RWPE2 (cell line): ENCODE data around the gene NSMCE1.

Experiments used
- ATAC-seq: fragments of 200-7000 bp; cut with Tn5 transposase; 3 replicates; pipeline ENCODE4 v1.9.1; 2021; ENCODE audit warnings: low read depth
- DNase-seq: peaks from one replicate; pipeline ENCODE4 v3.0.0-alpha.2; 2020; ENCODE audit warnings: low spot score
- H3K27ac ChIP-seq: fragments of 450-650 bp; 2 replicates; pipeline ENCODE4 v1.5.1; 2017; ENCODE audit warnings: mild to moderate bottlenecking; ENCODE audit not compliant: poor library complexity, severe bottlenecking
- H3K27me3 ChIP-seq: fragments of 250-450 bp; sonication (Bioruptor Pico); 2 replicates; pipeline ENCODE4 v1.5.1; 2021; ENCODE audit warnings: mild to moderate bottlenecking, moderate library complexity; ENCODE audit not compliant: insufficient read depth, poor library complexity, severe bottlenecking
- H3K36me3 ChIP-seq: fragments of 250-450 bp; sonication (Bioruptor Pico); 2 replicates; pipeline ENCODE4 v1.5.1; 2020; ENCODE audit warnings: low read depth, mild to moderate bottlenecking, moderate library complexity
- H3K4me1 ChIP-seq: fragments of 250-450 bp; sonication (Bioruptor Pico); 2 replicates; pipeline ENCODE4 v1.5.1; 2021; ENCODE audit warnings: mild to moderate bottlenecking, moderate library complexity; ENCODE audit not compliant: insufficient read depth, poor library complexity, severe bottlenecking
- H3K4me3 ChIP-seq: fragments of 250-450 bp; sonication (Bioruptor Pico); 2 replicates; pipeline ENCODE4 v1.5.1; 2021; ENCODE audit warnings: mild to moderate bottlenecking, moderate library complexity; ENCODE audit not compliant: severe bottlenecking
- H3K9me3 ChIP-seq: fragments of 250-450 bp; sonication (Bioruptor Pico); 2 replicates; pipeline ENCODE4 v1.5.1; 2021; ENCODE audit warnings: mild to moderate bottlenecking, moderate library complexity; ENCODE audit not compliant: severe bottlenecking
- CTCF ChIP-seq: fragments of 450-650 bp; IDR thresholded peaks from one replicate; pipeline ENCODE4 v1.5.1; 2017; ENCODE audit warnings: mild to moderate bottlenecking, moderate library complexity; ENCODE audit not compliant: poor library complexity, severe bottlenecking

Gene NSMCE1

DNA sequence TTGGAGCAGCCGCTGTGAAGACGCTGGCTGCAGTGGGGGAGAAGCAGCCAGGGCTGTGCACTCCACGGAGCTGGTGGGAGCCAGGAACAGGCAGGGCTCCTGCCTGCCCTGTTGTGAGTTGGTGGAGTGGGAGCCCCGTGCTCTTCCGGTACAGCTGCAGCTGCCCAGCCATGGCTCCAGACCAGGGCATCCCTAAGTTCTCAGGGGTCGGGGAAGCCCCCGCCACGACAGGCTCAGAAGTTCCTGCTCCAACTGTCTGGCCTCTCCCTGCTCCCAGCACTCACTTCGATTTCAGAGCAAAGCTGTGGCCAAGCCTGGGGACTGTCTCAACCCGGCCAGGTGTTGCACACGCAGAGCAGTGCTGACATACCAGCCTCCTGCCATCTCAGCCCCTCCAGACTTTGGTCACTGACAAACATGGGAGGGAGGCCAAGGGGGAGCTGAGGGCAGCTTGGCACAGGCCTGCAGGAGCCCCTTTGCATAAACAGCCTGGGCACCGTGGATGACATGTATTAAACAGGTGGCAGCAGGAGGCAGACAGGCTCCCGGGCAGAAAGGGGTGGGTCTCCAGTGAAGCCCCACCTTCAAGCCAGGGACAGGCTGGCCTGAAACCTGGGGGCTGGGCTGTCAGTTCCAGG is 79.1 kb downstream of the NSMCE1 start:
- H3K9me3 ChIP-seq = no peaks in the 10 kb centered on the region
- H3K36me3 ChIP-seq = no peaks in the 10 kb centered on the region
- no peak for DNase-seq
- ATAC-seq = no peak
- no peak for TF ChIP-seq CTCF
- H3K27ac ChIP-seq = no peak overlapping the region
- no peaks in the 10 kb centered on the region for H3K4me1 ChIP-seq
- H3K27me3 ChIP-seq = no peaks in the 10 kb centered on the region
- no peak overlapping the region for H3K4me3 ChIP-seq

DNA sequence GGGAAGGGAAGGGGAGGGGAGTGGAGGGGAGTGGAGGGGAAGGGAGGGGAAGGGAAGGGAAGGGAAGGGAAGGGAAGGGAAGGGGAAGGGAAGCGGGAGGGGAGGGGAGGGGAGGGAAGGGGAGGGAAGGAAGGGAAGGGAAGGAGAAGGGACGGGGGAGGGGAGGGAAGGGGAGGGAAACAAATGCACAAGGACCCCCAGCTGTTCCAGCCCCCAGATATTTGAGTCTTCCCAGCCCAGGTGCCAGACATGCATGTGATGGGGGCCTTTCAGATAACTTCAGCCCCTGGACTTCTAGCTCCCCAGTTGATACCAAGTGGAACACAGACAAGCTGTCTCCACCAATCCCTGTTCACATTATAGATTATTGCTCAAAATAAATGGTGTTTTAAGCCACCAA is 79.9 kb downstream of the NSMCE1 start:
- Histone ChIP-seq H3K27ac (no peak overlapping the region), H3K27me3 (no peaks in the 10 kb centered on the region), H3K9me3 (no peaks in the 10 kb centered on the region), H3K4me3 (no peak overlapping the region), H3K36me3 (no peaks in the 10 kb centered on the region), H3K4me1 (no peaks in the 10 kb centered on the region)
- ATAC-seq = no peak
- DNase-seq = no peak
- TF ChIP-seq CTCF = no peak

- H3K4me3 ChIP-seq = no peak overlapping the region
- ATAC-seq = no peak
These were observed 82.8 kb downstream of the NSMCE1 start for GRCh38 chr16:27185776-27186130.

DNA sequence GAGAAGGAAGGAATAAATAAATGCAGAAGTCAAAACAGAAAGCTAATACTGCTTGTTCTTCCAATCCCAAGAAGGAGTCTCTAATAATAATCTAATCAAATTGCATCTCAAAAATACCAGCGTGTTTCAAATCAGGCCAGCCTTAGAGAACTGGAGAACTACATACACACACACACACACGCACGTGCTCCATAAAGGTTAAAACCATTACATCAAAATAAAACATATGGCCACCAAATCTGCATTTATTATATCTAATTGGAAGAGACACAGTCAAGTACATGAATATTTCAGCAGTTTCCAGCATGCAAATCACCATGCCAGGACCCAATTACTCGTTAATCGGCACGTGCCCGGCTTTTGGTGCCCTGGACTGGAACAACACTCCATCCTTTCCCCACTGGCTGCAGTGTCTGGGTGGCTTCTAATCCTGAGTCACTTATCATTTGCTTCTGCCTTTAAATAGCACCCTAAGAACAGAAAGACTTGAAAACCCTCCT is 85.6 kb downstream of the NSMCE1 start:
- no peak overlapping the region for H3K4me3 ChIP-seq
- ATAC-seq (no peak), DNase-seq (no peak)
- no peak for TF ChIP-seq CTCF
- no peak overlapping the region for H3K27ac ChIP-seq
- no peaks in the 10 kb centered on the region for H3K9me3 ChIP-seq
- H3K4me1 ChIP-seq = no peaks in the 10 kb centered on the region
- H3K27me3 ChIP-seq = no peaks in the 10 kb centered on the region
- H3K36me3 ChIP-seq = no peaks in the 10 kb centered on the region

More at GRCh38 chr16:27185776-27186130, 82.8 kb downstream of the NSMCE1 start:
- Histone ChIP-seq H3K36me3 (no peaks in the 10 kb centered on the region), H3K4me1 (no peaks in the 10 kb centered on the region), H3K9me3 (no peaks in the 10 kb centered on the region), H3K27ac (no peak overlapping the region), H3K27me3 (no peaks in the 10 kb centered on the region)
- DNase-seq = no peak
- TF ChIP-seq CTCF = no peak

GRCh38 chr16:27181019-27181790 is 87.4 kb downstream of the NSMCE1 start:
- no peaks in the 10 kb centered on the region for H3K9me3 ChIP-seq
- no peaks in the 10 kb centered on the region for H3K36me3 ChIP-seq
- no peaks in the 10 kb centered on the region for H3K27me3 ChIP-seq
- H3K27ac ChIP-seq = no peak overlapping the region
- no peak overlapping the region for H3K4me3 ChIP-seq
- peak; percentile 15 for TF ChIP-seq CTCF
- DNase-seq (no peak), ATAC-seq (0 out of 3 replicates have a peak, but pooled peaks have one; percentile 45)
- H3K4me1 ChIP-seq = peaks cover 6% of the 10 kb centered on the region
